Activated T-cell treated with anti-CD3 and anti-CD28 coated beads for 1 hour (primary cell): Measurements from ENCODE around the gene BEND7.

Experiments
- DNase-seq: peaks from one replicate; pipeline ENCODE4 v3.0.0-alpha.2; 2020; ENCODE audit warnings: low read depth

Gene BEND7

GRCh38 chr10:13521026-13521425 is 7.8 kb downstream of the BEND7 start:
- DNase-seq: no peak

- DNase-seq: no peak
These were observed 8.6 kb downstream of the BEND7 start for GRCh38 chr10:13520194-13520593.

- DNase-seq: no peak
These were observed 10.6 kb downstream of the BEND7 start for GRCh38 chr10:13518076-13518692.

GRCh38 chr10:13517675-13518074 is 11.1 kb downstream of the BEND7 start:
- no peak for DNase-seq

GRCh38 chr10:13516176-13516575 is 12.6 kb downstream of the BEND7 start:
- DNase-seq: no peak

GRCh38 chr10:13515467-13515866 is 13.3 kb downstream of the BEND7 start:
- DNase-seq: no peak

GRCh38 chr10:13514296-13514695 is 14.5 kb downstream of the BEND7 start:
- DNase-seq: no peak

- DNase-seq: no peak
These were observed 16.2 kb downstream of the BEND7 start for GRCh38 chr10:13512564-13512963.

- DNase-seq: no peak
These were observed 17.4 kb downstream of the BEND7 start for GRCh38 chr10:13511409-13511808.

GRCh38 chr10:13505052-13505680 is 23.6 kb downstream of the BEND7 start:
- no peak for DNase-seq

GRCh38 chr10:13503745-13504463 is 24.9 kb downstream of the BEND7 start:
- no peak for DNase-seq

- no peak for DNase-seq
These were observed 26.4 kb downstream of the BEND7 start for GRCh38 chr10:13502380-13502779.

GRCh38 chr10:13500201-13500600 is 28.6 kb downstream of the BEND7 start:
- DNase-seq: no peak

- no peak for DNase-seq
These were observed 29.7 kb downstream of the BEND7 start for GRCh38 chr10:13499150-13499549.

GRCh38 chr10:13496931-13497330 is 31.9 kb downstream of the BEND7 start:
- DNase-seq: no peak

- no peak for DNase-seq
These were observed 32.6 kb downstream of the BEND7 start for GRCh38 chr10:13496164-13496563.

- DNase-seq: no peak
These were observed 36.2 kb downstream of the BEND7 start for GRCh38 chr10:13492493-13493180.

GRCh38 chr10:13491747-13492360 is 37.0 kb downstream of the BEND7 start:
- DNase-seq: no peak

GRCh38 chr10:13490503-13490902 is 38.3 kb downstream of the BEND7 start:
- no peak for DNase-seq

GRCh38 chr10:13489035-13489599 is 39.7 kb downstream of the BEND7 start:
- no peak for DNase-seq

GRCh38 chr10:13485623-13486022 is 43.2 kb downstream of the BEND7 start:
- DNase-seq: no peak

GRCh38 chr10:13483951-13484350 is 44.9 kb downstream of the BEND7 start:
- DNase-seq: peak; percentile 1
